Osteocyte (in vitro differentiated cells): Measurements from ENCODE around the gene ACACA. TPM values are rescaled to one million over a fixed set of nuclear protein-coding genes. Genes with fewer than 3 reads are reported as not detected.

Experiments
- DNase-seq: peaks from one replicate; pipeline ENCODE4 v3.0.0; 2021; ENCODE audit warnings: mixed read lengths; ENCODE audit not compliant: unreplicated experiment; ENCODE audit errors: extremely low spot score
- H3K27ac Mint-ChIP-seq: one replicate; pipeline ENCODE4 v1.8.0; 2021; ENCODE audit warnings: mild to moderate bottlenecking, mixed read lengths; ENCODE audit not compliant: unreplicated experiment
- H3K27me3 Mint-ChIP-seq: one replicate; pipeline ENCODE4 v1.8.0; 2021; ENCODE audit warnings: mixed read lengths; ENCODE audit not compliant: unreplicated experiment
- H3K36me3 Mint-ChIP-seq: one replicate; pipeline ENCODE4 v1.8.0; 2021; ENCODE audit warnings: mixed read lengths; ENCODE audit not compliant: unreplicated experiment
- H3K4me1 Mint-ChIP-seq: one replicate; pipeline ENCODE4 v1.8.0; 2021; ENCODE audit warnings: mixed read lengths; ENCODE audit not compliant: unreplicated experiment
- H3K4me3 Mint-ChIP-seq: one replicate; pipeline ENCODE4 v1.8.0; 2021; ENCODE audit warnings: mild to moderate bottlenecking, moderate library complexity, mixed read lengths; ENCODE audit not compliant: unreplicated experiment
- H3K9me3 Mint-ChIP-seq: one replicate; pipeline ENCODE4 v1.8.0; 2021; ENCODE audit warnings: mixed read lengths; ENCODE audit not compliant: unreplicated experiment
- total RNA-seq: library from RNA; stranded (reverse); gene quantifications from 2 replicates; pipeline ENCODE4 v1.2.1, GENCODE V29; 2021
- TF ChIP-seq, protein P1 (sequence below): fragments of 200-600 bp; sonication (generic); IDR thresholded peaks from 2 replicates; pipeline ENCODE4 v1.5.0; 2021; ENCODE audit warnings: antibody characterized with exemption, mild to moderate bottlenecking, moderate library complexity

ACACA gene
- total RNA-seq, 1 donor from 2014 or later = 63.5 TPM

DNA sequence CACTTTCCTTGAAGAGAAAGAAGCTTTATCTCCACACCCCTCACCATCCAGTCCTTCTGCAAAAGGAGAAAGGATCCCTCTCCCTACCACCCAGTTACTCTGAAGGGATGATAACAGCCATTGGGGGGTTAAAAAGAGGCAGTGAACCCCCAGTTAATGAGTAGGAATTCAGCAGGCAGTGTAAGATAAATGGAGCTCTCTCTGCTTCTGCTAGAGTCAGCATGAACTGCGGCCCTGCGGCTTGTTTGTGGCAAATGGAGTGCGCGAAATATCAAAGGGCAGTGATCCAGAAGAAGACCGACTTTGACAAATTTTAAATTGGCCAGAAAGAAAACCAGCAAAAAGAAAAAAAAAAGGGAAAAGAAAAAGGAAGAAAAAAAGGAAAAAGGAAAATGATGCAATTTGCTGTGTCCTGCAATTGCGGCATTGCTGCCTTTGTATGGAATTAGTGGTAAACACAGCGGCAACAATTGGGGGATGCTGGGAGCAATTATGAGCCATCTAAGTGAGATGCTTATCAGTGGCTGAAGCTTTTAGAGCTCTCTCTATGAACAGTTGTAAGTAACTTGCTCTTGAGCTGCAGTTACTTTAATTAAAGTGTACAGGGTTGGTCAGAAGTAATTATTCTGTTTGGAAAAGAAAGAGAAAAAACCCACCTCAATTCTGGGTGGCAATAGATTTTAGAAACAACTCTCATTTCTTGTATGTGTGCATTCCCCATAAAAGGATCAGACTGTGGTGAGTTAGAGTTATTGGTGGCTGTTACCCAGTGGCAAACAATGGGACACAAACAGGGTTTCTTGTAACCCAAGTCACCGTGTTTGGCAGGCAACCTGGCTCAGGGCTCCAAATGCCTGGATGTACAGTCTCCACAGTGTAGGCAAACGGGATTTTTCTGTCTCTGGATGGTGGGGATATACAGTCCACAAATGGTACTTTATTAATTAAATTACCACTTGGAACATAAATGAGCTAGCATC, 296.6 kb downstream of the ACACA start:
- Mint-ChIP-seq H3K4me1 (no peaks in the 10 kb centered on the region), H3K27ac (no peak overlapping the region), H3K36me3 (peaks cover 33% of the 10 kb centered on the region), H3K9me3 (no peaks in the 10 kb centered on the region), H3K4me3 (no peak overlapping the region), H3K27me3 (no peaks in the 10 kb centered on the region)
- DNase-seq = no peak
- TF ChIP-seq, protein P1, sequence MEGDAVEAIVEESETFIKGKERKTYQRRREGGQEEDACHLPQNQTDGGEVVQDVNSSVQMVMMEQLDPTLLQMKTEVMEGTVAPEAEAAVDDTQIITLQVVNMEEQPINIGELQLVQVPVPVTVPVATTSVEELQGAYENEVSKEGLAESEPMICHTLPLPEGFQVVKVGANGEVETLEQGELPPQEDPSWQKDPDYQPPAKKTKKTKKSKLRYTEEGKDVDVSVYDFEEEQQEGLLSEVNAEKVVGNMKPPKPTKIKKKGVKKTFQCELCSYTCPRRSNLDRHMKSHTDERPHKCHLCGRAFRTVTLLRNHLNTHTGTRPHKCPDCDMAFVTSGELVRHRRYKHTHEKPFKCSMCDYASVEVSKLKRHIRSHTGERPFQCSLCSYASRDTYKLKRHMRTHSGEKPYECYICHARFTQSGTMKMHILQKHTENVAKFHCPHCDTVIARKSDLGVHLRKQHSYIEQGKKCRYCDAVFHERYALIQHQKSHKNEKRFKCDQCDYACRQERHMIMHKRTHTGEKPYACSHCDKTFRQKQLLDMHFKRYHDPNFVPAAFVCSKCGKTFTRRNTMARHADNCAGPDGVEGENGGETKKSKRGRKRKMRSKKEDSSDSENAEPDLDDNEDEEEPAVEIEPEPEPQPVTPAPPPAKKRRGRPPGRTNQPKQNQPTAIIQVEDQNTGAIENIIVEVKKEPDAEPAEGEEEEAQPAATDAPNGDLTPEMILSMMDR = no peak

- no peak for DNase-seq
- TF ChIP-seq, protein P1 = no peak
- no peaks in the 10 kb centered on the region for H3K9me3 Mint-ChIP-seq
- no peaks in the 10 kb centered on the region for H3K27me3 Mint-ChIP-seq
- H3K36me3 Mint-ChIP-seq = peaks cover 33% of the 10 kb centered on the region
- no peak overlapping the region for H3K27ac Mint-ChIP-seq
- no peak overlapping the region for H3K4me3 Mint-ChIP-seq
- H3K4me1 Mint-ChIP-seq = no peaks in the 10 kb centered on the region
Observed at GRCh38 chr17:37109106-37109505, 297.5 kb downstream of the ACACA start.

DNA sequence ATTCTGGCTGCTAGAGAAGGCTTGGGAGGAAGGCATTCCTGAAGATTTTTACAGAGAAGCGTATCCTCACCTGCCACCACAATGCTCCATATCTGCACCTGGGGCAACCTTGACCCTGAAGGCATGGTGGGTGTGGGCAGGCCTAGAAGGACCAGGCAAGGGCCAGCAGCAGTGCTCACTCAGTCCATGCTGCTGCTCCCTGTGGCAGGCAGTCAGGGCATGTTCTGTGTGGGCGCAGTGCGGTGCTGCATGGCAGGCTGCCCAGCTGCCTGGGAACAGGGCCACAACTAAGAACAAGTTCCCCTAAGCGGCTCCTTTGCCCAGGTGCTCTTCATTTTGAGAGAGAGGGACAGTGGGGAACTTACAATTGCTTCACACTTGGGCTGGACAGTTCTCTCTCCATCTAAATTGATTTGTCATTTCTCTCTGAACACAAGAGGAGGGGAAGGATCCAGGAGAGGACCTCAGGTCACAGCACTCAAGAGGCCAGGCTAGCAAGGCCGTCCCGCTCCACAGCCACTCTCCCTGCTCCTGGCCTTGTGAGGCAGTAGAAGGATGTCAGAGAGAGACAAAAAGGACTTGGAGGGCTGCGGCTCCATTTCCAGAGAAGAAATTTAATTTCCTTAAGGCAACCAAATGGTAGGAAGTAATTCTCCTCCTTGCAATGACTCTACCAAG, 299.1 kb downstream of the ACACA start:
- H3K36me3 Mint-ChIP-seq = peaks cover 28% of the 10 kb centered on the region
- H3K27me3 Mint-ChIP-seq = no peaks in the 10 kb centered on the region
- H3K27ac Mint-ChIP-seq = no peak overlapping the region
- no peak overlapping the region for H3K4me3 Mint-ChIP-seq
- TF ChIP-seq, protein P1 = no peak
- no peaks in the 10 kb centered on the region for H3K4me1 Mint-ChIP-seq
- no peaks in the 10 kb centered on the region for H3K9me3 Mint-ChIP-seq
- no peak for DNase-seq

- Mint-ChIP-seq H3K27me3 (no peaks in the 10 kb centered on the region), H3K27ac (no peak overlapping the region), H3K4me3 (no peak overlapping the region), H3K9me3 (no peaks in the 10 kb centered on the region), H3K4me1 (no peaks in the 10 kb centered on the region), H3K36me3 (peaks cover 14% of the 10 kb centered on the region)
- TF ChIP-seq, protein P1 = no peak
- no peak for DNase-seq
Observed at GRCh38 chr17:37106049-37106448, 300.6 kb downstream of the ACACA start.

- H3K4me3 Mint-ChIP-seq = no peak overlapping the region
- DNase-seq = no peak
- H3K27me3 Mint-ChIP-seq = no peaks in the 10 kb centered on the region
- TF ChIP-seq, protein P1 = no peak
- peaks cover 8% of the 10 kb centered on the region for H3K36me3 Mint-ChIP-seq
- peaks cover 3% of the 10 kb centered on the region for H3K4me1 Mint-ChIP-seq
- no peak overlapping the region for H3K27ac Mint-ChIP-seq
- H3K9me3 Mint-ChIP-seq = no peaks in the 10 kb centered on the region
Observed at GRCh38 chr17:37103231-37103630, 303.4 kb downstream of the ACACA start.
